Osteocyte (in vitro differentiated cells): ENCODE measurements around the gene SLC25A28. TPM values are rescaled to one million over a fixed set of nuclear protein-coding genes. Genes with fewer than 3 reads are reported as not detected.

Experiments used
- DNase-seq: peaks from one replicate; pipeline ENCODE4 v3.0.0; 2021; ENCODE audit warnings: mixed read lengths; ENCODE audit not compliant: unreplicated experiment; ENCODE audit errors: extremely low spot score
- H3K27ac Mint-ChIP-seq: one replicate; pipeline ENCODE4 v1.8.0; 2021; ENCODE audit warnings: mild to moderate bottlenecking, mixed read lengths; ENCODE audit not compliant: unreplicated experiment
- H3K27me3 Mint-ChIP-seq: one replicate; pipeline ENCODE4 v1.8.0; 2021; ENCODE audit warnings: mixed read lengths; ENCODE audit not compliant: unreplicated experiment
- H3K36me3 Mint-ChIP-seq: one replicate; pipeline ENCODE4 v1.8.0; 2021; ENCODE audit warnings: mixed read lengths; ENCODE audit not compliant: unreplicated experiment
- H3K4me1 Mint-ChIP-seq: one replicate; pipeline ENCODE4 v1.8.0; 2021; ENCODE audit warnings: mixed read lengths; ENCODE audit not compliant: unreplicated experiment
- H3K4me3 Mint-ChIP-seq: one replicate; pipeline ENCODE4 v1.8.0; 2021; ENCODE audit warnings: mild to moderate bottlenecking, moderate library complexity, mixed read lengths; ENCODE audit not compliant: unreplicated experiment
- H3K9me3 Mint-ChIP-seq: one replicate; pipeline ENCODE4 v1.8.0; 2021; ENCODE audit warnings: mixed read lengths; ENCODE audit not compliant: unreplicated experiment
- long read RNA-seq: library from polyadenylated mRNA; unstranded; transcript quantifications from one replicate; pipeline ENCODE4 v2.0.0, GENCODE V29; 2021
- total RNA-seq: library from RNA; stranded (reverse); gene quantifications from 2 replicates; pipeline ENCODE4 v1.2.1, GENCODE V29; 2021
- TF ChIP-seq, protein P1 (sequence below): fragments of 200-600 bp; sonication (generic); IDR thresholded peaks from 2 replicates; pipeline ENCODE4 v1.5.0; 2021; ENCODE audit warnings: antibody characterized with exemption, mild to moderate bottlenecking, moderate library complexity

Gene SLC25A28, protein sequence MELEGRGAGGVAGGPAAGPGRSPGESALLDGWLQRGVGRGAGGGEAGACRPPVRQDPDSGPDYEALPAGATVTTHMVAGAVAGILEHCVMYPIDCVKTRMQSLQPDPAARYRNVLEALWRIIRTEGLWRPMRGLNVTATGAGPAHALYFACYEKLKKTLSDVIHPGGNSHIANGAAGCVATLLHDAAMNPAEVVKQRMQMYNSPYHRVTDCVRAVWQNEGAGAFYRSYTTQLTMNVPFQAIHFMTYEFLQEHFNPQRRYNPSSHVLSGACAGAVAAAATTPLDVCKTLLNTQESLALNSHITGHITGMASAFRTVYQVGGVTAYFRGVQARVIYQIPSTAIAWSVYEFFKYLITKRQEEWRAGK
- total RNA-seq, result 27.5 and 32.9 TPM in 2 replicates
- long read RNA-seq, partial matches to known transcripts, result 0 of 9 reads
- long read RNA-seq, other reads (novel, unspliced or antisense), result 8 of 9 reads

DNA sequence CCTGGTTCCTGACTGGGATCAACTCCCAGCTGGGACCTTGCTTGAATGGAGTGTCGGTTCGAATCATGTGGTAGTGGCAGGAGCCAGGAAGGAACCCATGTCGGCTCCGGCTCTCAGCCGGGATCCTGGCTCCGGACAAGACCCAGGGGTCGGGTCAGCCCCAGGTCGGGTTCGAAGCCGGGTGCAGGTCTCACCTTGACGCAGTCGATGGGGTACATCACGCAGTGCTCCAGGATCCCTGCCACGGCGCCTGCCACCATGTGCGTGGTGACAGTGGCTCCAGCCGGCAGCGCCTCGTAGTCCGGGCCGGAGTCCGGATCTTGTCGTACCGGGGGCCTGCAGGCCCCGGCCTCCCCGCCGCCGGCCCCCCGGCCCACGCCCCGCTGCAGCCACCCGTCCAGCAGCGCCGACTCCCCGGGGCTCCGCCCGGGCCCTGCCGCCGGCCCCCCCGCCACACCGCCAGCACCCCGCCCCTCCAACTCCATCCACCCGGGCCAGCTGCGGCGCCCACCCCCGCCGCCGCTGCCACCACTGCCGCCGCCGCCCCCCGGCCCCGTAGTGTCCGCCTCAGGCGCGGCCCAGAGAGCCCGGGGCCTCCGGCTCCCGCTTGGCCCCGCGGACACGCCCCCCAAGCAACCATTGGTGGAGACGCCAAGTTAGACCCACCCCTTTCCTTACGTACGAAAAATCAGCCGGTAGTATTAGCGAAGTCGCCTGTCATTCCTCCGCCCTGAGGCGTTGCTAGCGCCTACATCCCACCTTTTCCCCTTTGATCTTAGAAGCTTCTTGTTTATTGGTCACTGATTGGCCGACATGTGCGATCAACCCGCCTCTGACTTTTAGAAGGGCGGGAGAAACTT, at the start of gene SLC25A28:
SLC25A28 (minus strand) TSS at position 589 of the 860 bp plus-strand sequence; CDS start at position 485, 104 bp downstream.
- peaks cover 34% of the 10 kb centered on the region for H3K4me1 Mint-ChIP-seq
- peak within 1 kb of the TSS; percentile 83 for H3K4me3 Mint-ChIP-seq
- H3K36me3 Mint-ChIP-seq, result no peaks in the 10 kb centered on the region
- H3K27me3 Mint-ChIP-seq, result peaks cover 2% of the 10 kb centered on the region
- H3K27ac Mint-ChIP-seq, result peak within 1 kb of the TSS; percentile 98
- H3K9me3 Mint-ChIP-seq, result no peaks in the 10 kb centered on the region
- DNase-seq, result peak; percentile 98
- TF ChIP-seq, protein P1, sequence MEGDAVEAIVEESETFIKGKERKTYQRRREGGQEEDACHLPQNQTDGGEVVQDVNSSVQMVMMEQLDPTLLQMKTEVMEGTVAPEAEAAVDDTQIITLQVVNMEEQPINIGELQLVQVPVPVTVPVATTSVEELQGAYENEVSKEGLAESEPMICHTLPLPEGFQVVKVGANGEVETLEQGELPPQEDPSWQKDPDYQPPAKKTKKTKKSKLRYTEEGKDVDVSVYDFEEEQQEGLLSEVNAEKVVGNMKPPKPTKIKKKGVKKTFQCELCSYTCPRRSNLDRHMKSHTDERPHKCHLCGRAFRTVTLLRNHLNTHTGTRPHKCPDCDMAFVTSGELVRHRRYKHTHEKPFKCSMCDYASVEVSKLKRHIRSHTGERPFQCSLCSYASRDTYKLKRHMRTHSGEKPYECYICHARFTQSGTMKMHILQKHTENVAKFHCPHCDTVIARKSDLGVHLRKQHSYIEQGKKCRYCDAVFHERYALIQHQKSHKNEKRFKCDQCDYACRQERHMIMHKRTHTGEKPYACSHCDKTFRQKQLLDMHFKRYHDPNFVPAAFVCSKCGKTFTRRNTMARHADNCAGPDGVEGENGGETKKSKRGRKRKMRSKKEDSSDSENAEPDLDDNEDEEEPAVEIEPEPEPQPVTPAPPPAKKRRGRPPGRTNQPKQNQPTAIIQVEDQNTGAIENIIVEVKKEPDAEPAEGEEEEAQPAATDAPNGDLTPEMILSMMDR, result no peak

DNA sequence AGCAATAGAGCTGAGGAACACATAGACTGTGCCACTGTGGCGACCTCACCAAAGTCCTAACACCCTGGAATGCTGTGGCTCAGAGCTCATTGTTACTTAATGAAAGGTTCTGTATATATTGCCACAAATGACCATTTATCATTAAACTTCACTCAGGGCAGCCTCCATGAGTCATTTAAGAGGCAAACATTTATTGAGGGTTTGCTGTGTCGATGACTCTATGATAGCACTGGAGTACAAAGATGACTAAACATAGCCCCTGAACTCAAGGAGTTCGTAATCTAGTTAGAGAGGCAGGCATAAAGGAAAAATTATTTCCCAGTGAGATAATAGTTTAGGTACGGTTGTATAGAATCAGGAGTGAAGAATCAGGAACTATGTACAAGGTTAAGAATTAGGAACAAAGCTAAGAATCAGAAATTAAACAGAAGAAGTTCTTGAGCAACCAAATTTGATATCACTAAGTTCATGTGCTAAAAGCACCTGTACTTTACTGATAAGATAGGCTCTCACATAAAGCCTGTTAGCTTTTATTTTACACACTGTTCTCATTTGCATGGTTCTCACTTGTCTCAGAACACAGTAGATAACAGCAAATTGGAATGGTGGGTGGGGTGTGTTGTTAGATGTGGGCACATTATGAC, 47.0 kb upstream of the SLC25A28 start:
- TF ChIP-seq, protein P1, result no peak
- no peaks in the 10 kb centered on the region for H3K9me3 Mint-ChIP-seq
- H3K27ac Mint-ChIP-seq, result no peak overlapping the region
- H3K27me3 Mint-ChIP-seq, result no peaks in the 10 kb centered on the region
- H3K4me3 Mint-ChIP-seq, result no peak overlapping the region
- peaks cover 22% of the 10 kb centered on the region for H3K36me3 Mint-ChIP-seq
- no peak for DNase-seq
- H3K4me1 Mint-ChIP-seq, result peaks cover 4% of the 10 kb centered on the region

DNA sequence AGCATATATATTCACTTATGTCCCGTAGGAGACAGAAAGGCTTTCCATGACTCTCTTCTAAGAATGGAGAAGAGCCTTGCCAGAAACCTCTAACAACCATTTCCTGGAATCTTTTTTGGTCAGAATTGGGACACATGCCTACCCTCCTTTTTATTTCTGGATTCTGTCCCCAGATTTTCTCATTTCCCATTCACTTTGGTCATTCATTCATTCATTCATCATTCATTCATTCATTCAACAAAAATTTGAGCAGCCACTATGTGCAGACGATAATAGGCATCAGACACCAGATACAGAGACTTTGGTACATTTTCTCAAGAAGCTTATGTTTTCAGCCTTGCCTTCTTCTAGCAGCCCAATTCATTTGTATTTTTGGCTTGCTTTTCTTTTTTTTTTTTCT, 45.1 kb upstream of the SLC25A28 start:
- no peak for DNase-seq
- Mint-ChIP-seq H3K36me3 (peaks cover 25% of the 10 kb centered on the region), H3K27ac (no peak overlapping the region), H3K27me3 (no peaks in the 10 kb centered on the region), H3K4me3 (no peak overlapping the region), H3K4me1 (peaks cover 20% of the 10 kb centered on the region), H3K9me3 (no peaks in the 10 kb centered on the region)
- TF ChIP-seq, protein P1, result no peak

DNA sequence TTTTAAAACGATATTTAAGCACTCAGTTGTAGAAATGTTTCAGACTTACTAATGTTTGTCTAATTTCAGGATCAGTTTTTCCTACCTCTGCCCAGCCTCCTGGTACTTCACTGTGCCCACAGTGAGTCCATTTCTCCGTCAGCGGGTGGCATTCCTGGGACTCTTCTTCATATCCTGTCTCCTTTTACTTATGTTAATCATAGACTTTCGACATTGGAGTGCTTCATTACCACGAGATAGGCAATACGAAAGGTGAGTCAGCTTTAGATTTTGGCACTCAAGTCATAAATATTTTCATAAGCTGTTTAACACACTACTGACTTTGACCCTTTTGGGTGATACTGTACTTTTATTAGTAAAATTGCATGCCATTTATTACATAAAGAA, 41.1 kb upstream of the SLC25A28 start:
- Mint-ChIP-seq H3K4me1 (peaks cover 35% of the 10 kb centered on the region), H3K9me3 (no peaks in the 10 kb centered on the region), H3K36me3 (peaks cover 15% of the 10 kb centered on the region), H3K4me3 (peak overlapping the region; percentile 21), H3K27me3 (peaks cover 16% of the 10 kb centered on the region), H3K27ac (peak overlapping the region; percentile 79)
- TF ChIP-seq, protein P1, result no peak
- no peak for DNase-seq
